ENCODE measurements around the gene GNG3. TPM values are rescaled to one million over a fixed set of nuclear protein-coding genes. Genes with fewer than 3 reads are reported as not detected.

GNG3 gene
- polyA plus RNA-seq, 3 donors, result 0.23 TPM; not detected in 2

DNA sequence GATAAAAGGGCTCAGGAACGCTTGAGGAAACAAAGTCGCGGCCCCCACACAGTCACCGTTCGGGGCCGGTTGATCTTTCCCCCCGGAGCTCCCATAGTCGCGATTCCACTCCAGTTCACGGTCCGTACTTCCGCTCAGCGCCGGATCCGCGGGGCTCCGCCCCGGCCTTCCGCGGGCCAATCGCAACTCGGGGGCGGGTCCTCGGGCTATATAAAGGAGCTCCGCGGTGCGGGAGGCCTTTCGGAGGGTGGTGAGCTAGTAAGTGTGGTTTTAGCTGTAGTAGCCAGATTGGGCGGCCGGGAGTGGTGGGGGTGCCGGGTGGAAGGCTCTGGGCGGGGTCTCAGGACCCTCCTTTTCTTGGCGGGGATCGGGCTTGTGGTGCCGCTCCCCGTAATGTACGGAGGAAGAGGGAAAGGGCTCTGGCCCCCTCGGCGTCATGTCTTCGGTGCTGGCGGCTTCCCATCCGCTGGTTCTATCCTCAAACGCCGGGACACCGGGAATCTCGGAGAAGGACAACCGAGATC lies 42.3 kb upstream of the GNG3 start, which contains the start of the genes C11orf98 and CSKMT:
Gene C11orf98, minus strand, starts transcription at position 136 of the 524 bp plus-strand sequence. Its CDS starts 41 bp downstream, at position 95.
Gene CSKMT, plus strand, starts transcription at position 238 of the 524 bp plus-strand sequence. CDS start 568 bp downstream, outside the sequence.
- Histone ChIP-seq H3K4me2 (replicated peaks; ENCODE audit: extremely low read depth, low read length, poor library complexity, severe bottlenecking) (peak within 1 kb of the TSS; percentile 90), H3K4me3 (replicated peaks in 1 of 3; ENCODE audit: low read depth in 2 of 3, low read length in 3 of 3) (peak within 1 kb of the TSS; percentile 70 to 99 (median 99)), H3K4me1 (ENCODE audit: control insufficient read depth in 1 of 2, insufficient read depth in 2 of 2, low read length in 2 of 2) (peaks cover 24 to 28% of the 10 kb centered on the region in 2 donors), H3K27me3 (ENCODE audit: control insufficient read depth in 2 of 2, insufficient read depth in 2 of 2, low read length in 2 of 2) (no peaks in the 10 kb centered on the region), H3K36me3 (replicated peaks in 1 of 2; ENCODE audit: control insufficient read depth in 1 of 2, insufficient read depth in 2 of 2, low read length in 2 of 2) (peaks cover 10 to 27% of the 10 kb centered on the region in 2 donors), H3K9ac (ENCODE audit: insufficient read depth, low read length, poor library complexity, severe bottlenecking) (peak within 1 kb of the TSS; percentile 78), H4K20me1 (ENCODE audit: insufficient read depth, low read length) (peaks cover 18% of the 10 kb centered on the region), H2AFZ (ENCODE audit: insufficient read depth, low read depth, low read length, poor library complexity, severe bottlenecking) (peak within 1 kb of the TSS; percentile 95), H3K9me3 (replicated peaks in 1 of 2; ENCODE audit: control insufficient read depth in 1 of 2, insufficient read depth in 1 of 2, low read length in 2 of 2) (no peaks in the 10 kb centered on the region), H3K27ac (ENCODE audit: low read depth in 1 of 2, low read length in 2 of 2) (peak within 1 kb of the TSS; percentile 66 to 86), H3K79me2 (ENCODE audit: insufficient read depth, low read length) (peaks cover 53% of the 10 kb centered on the region)
- no peaks in the 10 kb centered on the region for H3K27me3 Mint-ChIP-seq (ENCODE audit: low read depth in 3 of 3)
- H3K36me3 Mint-ChIP-seq, result peaks cover 14 to 36% of the 10 kb centered on the region in 2 donors
- H3K4me1 Mint-ChIP-seq, result peaks cover 42% of the 10 kb centered on the region
- no peaks in the 10 kb centered on the region for H3K9me3 Mint-ChIP-seq
- under 1% methylated on average over 46 of the region's 47 CpGs for WGBS (ENCODE audit: insufficient coverage)
- H3K4me3 Mint-ChIP-seq, result peak within 1 kb of the TSS; percentile 92 to 97
- peak within 1 kb of the TSS; percentile 80 to 94 (median 93) for H3K27ac Mint-ChIP-seq
- DNase-seq, result peak; percentile 87 to 89 (median 89)
- intact Hi-C loops (cut with micrococcal nuclease), result loop anchor here in 1 of 2 donors (2.0 kb wide), 1 partner anchor 14 kb away; the partner anchor contains the start of gene UBXN1
- TF ChIP-seq, protein P1, sequence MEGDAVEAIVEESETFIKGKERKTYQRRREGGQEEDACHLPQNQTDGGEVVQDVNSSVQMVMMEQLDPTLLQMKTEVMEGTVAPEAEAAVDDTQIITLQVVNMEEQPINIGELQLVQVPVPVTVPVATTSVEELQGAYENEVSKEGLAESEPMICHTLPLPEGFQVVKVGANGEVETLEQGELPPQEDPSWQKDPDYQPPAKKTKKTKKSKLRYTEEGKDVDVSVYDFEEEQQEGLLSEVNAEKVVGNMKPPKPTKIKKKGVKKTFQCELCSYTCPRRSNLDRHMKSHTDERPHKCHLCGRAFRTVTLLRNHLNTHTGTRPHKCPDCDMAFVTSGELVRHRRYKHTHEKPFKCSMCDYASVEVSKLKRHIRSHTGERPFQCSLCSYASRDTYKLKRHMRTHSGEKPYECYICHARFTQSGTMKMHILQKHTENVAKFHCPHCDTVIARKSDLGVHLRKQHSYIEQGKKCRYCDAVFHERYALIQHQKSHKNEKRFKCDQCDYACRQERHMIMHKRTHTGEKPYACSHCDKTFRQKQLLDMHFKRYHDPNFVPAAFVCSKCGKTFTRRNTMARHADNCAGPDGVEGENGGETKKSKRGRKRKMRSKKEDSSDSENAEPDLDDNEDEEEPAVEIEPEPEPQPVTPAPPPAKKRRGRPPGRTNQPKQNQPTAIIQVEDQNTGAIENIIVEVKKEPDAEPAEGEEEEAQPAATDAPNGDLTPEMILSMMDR (IDR thresholded peaks at IDR 0.05), result no peak

DNA sequence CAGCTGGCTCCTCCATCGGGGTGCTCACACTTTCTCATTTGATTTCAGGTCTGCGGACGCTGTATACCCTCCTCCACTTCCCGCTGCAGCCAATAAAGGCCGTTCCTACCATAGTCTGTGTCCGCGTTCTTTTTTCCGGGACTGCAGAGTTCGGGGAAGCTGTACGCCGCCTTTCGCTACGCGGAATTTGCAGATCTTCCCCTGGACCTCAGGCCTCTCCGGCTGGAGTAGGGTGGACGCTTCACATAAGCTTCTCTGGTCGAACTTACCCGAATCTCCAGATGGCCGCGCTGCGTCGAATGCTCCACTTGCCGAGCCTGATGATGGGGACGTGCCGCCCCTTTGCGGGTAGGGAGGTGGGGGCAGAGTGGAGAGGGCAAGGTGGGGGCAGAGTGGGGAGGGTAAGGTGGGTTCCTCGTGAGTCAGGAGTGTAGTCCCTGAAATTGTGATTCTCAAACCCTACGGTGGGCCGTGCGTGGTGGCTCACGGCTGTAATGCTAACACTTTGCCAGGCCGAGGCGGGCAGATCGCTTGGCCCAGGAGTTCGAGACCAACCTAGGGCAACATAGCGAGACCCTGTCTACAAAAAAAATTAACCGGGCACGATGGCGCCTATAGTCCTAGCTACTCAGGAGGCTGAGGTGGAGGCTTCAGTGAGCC lies 41.7 kb upstream of the GNG3 start:
- intact Hi-C loops (cut with micrococcal nuclease), result loop anchor here in 1 of 2 donors (2.0 kb wide), 1 partner anchor 13 kb away; the partner anchor contains the start of gene UBXN1
- Histone ChIP-seq H3K4me3 (replicated peaks in 1 of 3; ENCODE audit: low read depth in 2 of 3, low read length in 3 of 3) (peak overlapping the region; percentile 70 to 99 (median 99)), H3K4me1 (ENCODE audit: control insufficient read depth in 1 of 2, insufficient read depth in 2 of 2, low read length in 2 of 2) (peaks cover 29 to 32% of the 10 kb centered on the region in 2 donors), H3K79me2 (ENCODE audit: insufficient read depth, low read length) (peaks cover 58% of the 10 kb centered on the region), H3K9ac (ENCODE audit: insufficient read depth, low read length, poor library complexity, severe bottlenecking) (peak overlapping the region; percentile 78), H3K27ac (ENCODE audit: low read depth in 1 of 2, low read length in 2 of 2) (peak overlapping the region; percentile 50 to 86), H3K4me2 (replicated peaks; ENCODE audit: extremely low read depth, low read length, poor library complexity, severe bottlenecking) (peak overlapping the region; percentile 90), H3K9me3 (replicated peaks in 1 of 2; ENCODE audit: control insufficient read depth in 1 of 2, insufficient read depth in 1 of 2, low read length in 2 of 2) (no peaks in the 10 kb centered on the region), H2AFZ (ENCODE audit: insufficient read depth, low read depth, low read length, poor library complexity, severe bottlenecking) (peak overlapping the region; percentile 95), H3K36me3 (replicated peaks in 1 of 2; ENCODE audit: control insufficient read depth in 1 of 2, insufficient read depth in 2 of 2, low read length in 2 of 2) (peaks cover 10 to 27% of the 10 kb centered on the region in 2 donors), H4K20me1 (ENCODE audit: insufficient read depth, low read length) (peaks cover 18% of the 10 kb centered on the region), H3K27me3 (ENCODE audit: control insufficient read depth in 2 of 2, insufficient read depth in 2 of 2, low read length in 2 of 2) (no peaks in the 10 kb centered on the region)
- TF ChIP-seq, protein P1 (IDR thresholded peaks at IDR 0.05), result no peak
- peak in 2 of 3 donors; percentile 30 to 43 for DNase-seq
- Mint-ChIP-seq H3K4me1 (peaks cover 47% of the 10 kb centered on the region), H3K4me3 (peak overlapping the region; percentile 92 to 97), H3K27me3 (ENCODE audit: low read depth in 3 of 3) (no peaks in the 10 kb centered on the region), H3K27ac (peak overlapping the region; percentile 80 to 94 (median 92)), H3K36me3 (peaks cover 14 to 33% of the 10 kb centered on the region in 2 donors), H3K9me3 (no peaks in the 10 kb centered on the region)
- WGBS (ENCODE audit: insufficient coverage), result 10% methylated on average over 39 of the region's 39 CpGs
